ENCODE results near the gene SCAMP1.
"Not testable (repeated sequence)": the region's sequence is repeated elsewhere in the genome, so short reads cannot be mapped to it uniquely, and the experiment has no call there.

SCAMP1 gene

GRCh38 chr5:78361631-78361993 is 1.2 kb downstream of the SCAMP1 start:
- no peak for DNase-seq

- no peak for DNase-seq
Measured at GRCh38 chr5:78362220-78362619, 1.8 kb downstream of the SCAMP1 start.

GRCh38 chr5:78364005-78364404 is 3.6 kb downstream of the SCAMP1 start:
- DNase-seq: no peak

GRCh38 chr5:78367318-78367991 is 7.0 kb downstream of the SCAMP1 start:
- DNase-seq: no peak

GRCh38 chr5:78369680-78370079 is 9.3 kb downstream of the SCAMP1 start:
- no peak for DNase-seq

- no peak for DNase-seq
Measured at GRCh38 chr5:78373231-78373630, 12.8 kb downstream of the SCAMP1 start.

GRCh38 chr5:78376315-78376714 is 15.9 kb downstream of the SCAMP1 start:
- no peak for DNase-seq

- no peak for DNase-seq
Measured at GRCh38 chr5:78377056-78377717, 16.8 kb downstream of the SCAMP1 start.

GRCh38 chr5:78377718-78378105 is 17.3 kb downstream of the SCAMP1 start:
- DNase-seq: no peak

GRCh38 chr5:78387468-78388153 is 27.2 kb downstream of the SCAMP1 start:
- no peak for DNase-seq

- not testable (repeated sequence) for DNase-seq
Measured at GRCh38 chr5:78391357-78391756, 30.9 kb downstream of the SCAMP1 start.

- DNase-seq: no peak
Measured at GRCh38 chr5:78397831-78398230, 37.4 kb downstream of the SCAMP1 start.

- DNase-seq: no peak
Measured at GRCh38 chr5:78399116-78399515, 38.7 kb downstream of the SCAMP1 start.

GRCh38 chr5:78404682-78405293 is 44.4 kb downstream of the SCAMP1 start:
- no peak for DNase-seq

- no peak for DNase-seq
Measured at GRCh38 chr5:78405829-78406750, 45.7 kb downstream of the SCAMP1 start.

GRCh38 chr5:78407458-78407857 is 47.0 kb downstream of the SCAMP1 start:
- no peak for DNase-seq

GRCh38 chr5:78411586-78411985 is 51.2 kb downstream of the SCAMP1 start:
- no peak for DNase-seq

- DNase-seq: no peak
Measured at GRCh38 chr5:78416677-78417425, 56.4 kb downstream of the SCAMP1 start.

- no peak for DNase-seq
Measured at GRCh38 chr5:78419396-78419795, 59.0 kb downstream of the SCAMP1 start.

- DNase-seq: no peak
Measured at GRCh38 chr5:78420548-78420947, 60.1 kb downstream of the SCAMP1 start.

- no peak for DNase-seq
Measured at GRCh38 chr5:78424665-78425064, 64.2 kb downstream of the SCAMP1 start.

Data from CD4-positive, alpha-beta T cell treated with Interleukin-12 subunit alpha and Interleukin-12 subunit beta, for 1 hour (primary cell).